GM18868 (cell line): ENCODE measurements around the gene SFXN5.

Experiments used
- ATAC-seq: cut with Tn5 transposase; IDR thresholded peaks from one replicate; pipeline ENCODE4 v1.9.1; 2021; ENCODE audit warnings: mild to moderate bottlenecking, moderate library complexity; ENCODE audit not compliant: unreplicated experiment

SFXN5 gene

DNA sequence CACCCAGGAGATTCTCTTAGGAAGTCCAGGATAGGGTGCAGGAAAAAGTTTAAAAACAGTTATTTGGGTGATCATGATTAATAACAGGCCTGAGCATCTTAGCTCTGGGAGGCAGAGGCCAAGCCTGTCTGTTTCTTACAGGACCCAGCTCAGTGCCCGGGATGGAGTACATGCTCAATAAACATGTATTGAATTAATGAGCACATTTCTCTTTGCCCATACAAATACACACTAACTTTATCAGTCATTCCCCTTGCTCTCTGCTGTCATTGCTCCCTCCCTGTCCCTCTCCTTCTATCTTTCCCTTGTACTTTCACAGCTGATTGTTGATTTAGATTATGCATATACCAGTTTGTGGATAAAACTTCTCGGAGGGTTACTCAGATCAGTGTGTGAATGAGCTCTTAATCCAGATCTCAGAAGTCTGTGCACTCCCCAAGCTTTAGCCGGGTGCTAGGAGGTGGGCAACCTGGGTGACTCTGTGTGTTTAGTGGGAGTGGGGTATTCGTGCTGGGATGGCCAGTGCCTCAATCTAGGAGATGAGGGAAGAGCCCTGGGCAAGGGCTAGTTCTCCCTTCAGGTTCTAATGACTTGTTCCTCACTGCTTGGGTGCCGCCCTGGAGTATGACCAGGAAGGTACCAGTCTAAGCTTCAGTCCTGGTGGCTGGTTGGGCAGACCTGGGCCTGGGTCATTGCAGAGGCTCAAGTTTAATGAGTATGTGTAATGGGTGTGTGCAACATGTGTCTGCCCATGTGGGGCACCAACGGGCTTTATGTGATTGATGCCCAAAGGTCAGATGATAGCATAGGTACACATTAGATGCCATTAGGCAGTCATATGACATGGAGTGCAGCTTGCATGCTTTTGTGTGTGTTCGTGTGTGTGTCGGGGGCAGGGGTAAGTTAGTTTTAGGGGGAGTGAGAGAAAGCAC lies 143.6 kb downstream of the SFXN5 start:
- ATAC-seq, result no peak

DNA sequence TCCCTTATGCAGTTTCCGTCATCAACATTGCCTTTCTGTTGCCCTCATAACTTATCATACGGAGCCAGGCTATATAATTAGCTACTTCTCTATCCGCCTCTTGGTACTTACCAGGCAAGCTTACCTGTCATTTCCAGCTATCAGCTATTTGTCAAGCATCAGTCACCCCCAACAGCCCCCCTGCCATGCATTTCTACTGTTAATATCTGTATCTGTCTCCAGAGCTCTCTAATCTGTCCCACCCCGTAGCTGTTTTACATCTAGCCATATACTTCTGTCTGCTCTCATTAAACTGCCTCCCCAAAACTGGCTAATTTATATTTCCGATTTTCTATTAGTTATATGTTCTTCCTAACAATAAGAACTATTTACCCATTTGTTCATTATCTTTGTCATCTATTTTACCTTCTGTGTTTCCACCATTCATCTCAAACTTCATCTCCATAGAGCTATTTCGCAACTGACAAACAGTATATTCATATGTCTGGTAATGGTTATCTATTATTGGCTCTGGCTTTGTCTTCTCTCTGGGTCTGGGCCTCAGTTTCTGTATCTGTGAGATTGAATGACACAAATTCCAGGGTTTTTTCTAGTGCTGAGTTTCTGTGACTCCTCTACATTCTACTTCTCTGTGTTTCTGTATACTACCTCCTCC lies 144.6 kb downstream of the SFXN5 start:
- no peak for ATAC-seq

DNA sequence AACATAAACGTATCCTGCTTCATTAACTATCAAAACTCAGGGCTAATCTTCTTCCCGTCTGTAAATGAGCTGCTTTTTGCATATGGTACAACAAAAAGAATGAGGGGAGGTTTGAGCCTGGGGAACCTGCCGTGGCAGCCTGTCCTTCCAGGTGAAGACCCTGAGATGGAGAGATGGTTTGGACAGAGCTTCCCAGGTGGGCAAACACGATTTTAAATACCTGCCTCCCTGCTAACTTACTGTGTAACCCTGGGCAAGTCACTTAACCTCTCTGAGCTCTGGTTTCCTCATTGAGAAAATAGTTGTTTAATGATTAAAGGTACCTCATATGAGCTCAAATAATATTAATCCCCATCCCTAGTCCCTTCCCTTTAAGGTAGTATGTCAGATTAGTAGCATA lies 145.1 kb downstream of the SFXN5 start:
- ATAC-seq, result no peak

DNA sequence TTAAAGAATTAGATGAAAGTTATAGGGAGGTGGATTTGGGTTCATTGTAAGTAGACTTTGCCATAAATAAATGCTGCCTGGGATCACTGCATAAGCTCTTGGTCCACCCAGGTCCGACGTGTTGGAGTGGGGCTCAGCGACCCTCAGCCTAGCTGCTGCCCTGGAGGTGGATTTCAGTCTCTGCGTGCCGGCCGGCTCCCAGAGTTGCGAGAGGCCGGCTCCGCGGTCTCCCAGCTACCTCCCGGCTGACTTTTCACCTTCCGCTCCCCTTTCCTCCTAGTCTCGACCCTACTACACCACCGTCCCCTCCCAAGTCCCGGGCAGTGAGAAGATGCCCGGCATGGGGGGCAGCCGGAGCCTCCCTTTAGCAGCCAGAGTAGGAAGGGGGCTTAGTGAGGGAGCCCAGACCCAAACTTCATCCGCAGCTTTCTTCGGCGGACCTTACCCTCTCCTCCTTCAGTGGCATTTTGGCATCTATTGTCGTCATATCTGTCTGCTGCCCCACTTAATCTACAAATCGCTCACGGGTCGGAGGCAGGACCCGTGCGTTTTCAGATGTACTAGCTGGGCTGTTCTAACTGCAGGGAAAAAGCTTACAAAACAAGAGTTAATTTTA lies 146.1 kb downstream of the SFXN5 start:
- ATAC-seq, result no peak

DNA sequence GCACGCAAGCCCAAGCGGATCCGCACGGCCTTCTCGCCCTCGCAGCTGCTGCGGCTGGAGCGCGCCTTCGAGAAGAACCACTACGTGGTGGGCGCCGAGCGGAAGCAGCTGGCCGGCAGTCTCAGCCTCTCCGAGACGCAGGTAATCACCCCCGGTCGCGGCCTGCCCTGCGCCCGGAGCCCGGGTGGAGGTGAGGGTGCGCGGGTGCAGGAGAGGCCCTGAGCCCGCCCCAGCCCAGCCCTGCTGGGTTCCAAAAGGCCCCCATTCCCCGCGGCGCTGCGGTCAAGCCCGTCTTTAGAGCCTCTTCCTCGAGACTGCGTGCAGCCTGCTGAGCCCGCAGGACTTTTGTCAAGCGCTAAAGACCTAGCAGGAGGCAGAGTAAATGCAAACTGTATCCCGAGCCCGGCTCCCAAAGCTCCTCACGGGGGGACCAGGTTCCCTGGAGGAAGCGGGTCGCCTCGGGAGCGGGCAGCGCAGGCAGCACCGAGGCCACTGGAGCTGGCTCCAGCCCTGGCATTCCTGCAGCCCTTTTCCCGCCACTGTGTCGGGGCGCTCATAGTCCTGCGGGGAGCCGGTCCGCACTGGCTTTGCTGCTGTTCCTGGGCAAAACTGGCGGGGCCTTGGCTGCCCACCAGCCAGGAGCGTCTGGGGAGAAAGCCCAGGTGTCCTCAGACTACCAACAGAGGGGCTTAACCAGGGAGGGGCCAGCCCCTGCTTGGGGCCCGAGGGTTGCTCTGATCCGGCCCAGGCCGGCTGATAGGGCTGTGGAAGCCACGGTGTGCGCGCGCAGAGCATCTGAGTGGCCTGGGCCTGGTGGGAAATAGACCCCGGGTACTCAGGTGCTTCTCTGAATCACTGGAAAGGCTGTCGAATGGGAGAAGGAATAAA lies 146.9 kb downstream of the SFXN5 start:
- ATAC-seq, result no peak

DNA sequence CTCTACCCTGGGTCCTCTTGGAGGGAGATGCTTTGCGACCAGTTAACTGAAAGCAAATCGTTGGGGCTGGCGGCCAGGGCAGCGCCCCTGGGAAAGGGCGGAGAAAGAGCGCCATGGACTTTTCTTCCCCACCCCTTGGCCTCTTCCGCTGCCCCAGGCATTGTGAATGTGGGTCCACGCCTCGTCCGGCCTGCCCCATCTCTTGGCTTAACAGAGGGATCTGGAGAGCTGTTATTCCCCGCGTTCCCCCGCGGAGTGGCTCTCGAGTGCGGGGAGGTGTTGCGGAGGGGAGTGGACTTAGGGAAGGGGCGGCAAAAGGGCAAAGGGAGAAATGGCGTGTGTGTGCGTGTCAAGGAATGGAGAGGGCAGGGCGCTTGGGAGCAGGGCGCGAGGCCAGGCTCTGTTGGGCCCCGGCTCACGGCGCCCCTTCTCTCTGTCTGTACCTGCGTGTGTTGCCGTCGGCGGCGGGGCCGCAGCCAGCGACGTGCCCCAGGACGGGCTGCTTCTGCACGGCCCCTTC lies 147.6 kb downstream of the SFXN5 start:
- ATAC-seq, result no peak

DNA sequence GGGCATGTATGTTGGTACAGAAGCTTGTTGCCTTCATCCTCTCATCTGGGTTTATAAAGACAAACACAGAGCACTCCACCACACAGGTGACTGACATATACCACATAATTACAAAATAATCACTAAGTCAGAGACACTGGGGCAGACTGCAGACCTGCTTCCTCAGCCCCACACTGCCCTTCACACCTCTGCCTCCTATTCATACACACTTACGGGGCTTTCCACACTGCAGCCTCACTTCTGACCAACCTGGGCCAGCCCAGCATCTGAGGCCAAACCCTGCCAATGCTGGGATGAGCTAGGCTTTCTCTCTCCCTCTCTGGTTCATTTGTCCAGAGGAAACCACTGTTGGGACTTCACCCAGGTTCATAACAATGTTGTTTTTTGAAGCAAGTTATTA lies 149.7 kb downstream of the SFXN5 start:
- no peak for ATAC-seq

DNA sequence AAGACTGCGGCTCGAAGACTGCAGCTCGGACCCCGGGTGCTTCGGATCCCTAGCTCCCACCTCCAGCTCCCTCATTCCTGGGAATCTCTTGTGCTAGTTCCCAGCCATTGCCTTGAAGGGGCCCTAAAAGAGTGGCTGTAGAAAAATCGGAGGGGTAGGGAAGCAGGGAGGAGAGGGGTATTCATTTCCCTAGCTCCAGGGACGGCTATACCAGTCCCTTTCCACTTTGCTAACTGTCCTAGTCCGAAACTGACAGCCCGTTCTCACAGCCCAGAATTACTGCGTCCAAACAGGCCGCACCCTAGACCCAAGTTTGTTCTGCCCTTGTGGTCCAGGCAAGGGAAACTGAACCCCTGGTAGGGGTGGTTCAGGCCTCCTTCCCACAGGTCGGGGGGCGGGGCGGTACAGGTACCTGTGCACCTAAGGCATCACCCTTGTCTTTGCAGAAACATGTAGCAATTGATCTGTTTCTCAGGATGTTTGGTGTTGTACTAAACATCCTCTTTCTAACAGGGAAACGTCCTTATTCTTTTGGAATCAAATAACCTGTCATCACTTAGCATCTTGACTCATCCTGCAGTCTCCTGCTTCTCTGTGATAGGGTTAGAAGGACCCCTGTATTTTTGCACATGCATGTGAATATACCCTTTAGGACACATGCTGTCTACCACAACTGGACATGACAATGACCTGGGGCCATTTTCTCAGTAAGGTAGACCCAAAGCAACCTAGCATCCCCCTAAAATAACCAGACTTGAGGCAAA lies 150.2 kb downstream of the SFXN5 start:
- no peak for ATAC-seq

DNA sequence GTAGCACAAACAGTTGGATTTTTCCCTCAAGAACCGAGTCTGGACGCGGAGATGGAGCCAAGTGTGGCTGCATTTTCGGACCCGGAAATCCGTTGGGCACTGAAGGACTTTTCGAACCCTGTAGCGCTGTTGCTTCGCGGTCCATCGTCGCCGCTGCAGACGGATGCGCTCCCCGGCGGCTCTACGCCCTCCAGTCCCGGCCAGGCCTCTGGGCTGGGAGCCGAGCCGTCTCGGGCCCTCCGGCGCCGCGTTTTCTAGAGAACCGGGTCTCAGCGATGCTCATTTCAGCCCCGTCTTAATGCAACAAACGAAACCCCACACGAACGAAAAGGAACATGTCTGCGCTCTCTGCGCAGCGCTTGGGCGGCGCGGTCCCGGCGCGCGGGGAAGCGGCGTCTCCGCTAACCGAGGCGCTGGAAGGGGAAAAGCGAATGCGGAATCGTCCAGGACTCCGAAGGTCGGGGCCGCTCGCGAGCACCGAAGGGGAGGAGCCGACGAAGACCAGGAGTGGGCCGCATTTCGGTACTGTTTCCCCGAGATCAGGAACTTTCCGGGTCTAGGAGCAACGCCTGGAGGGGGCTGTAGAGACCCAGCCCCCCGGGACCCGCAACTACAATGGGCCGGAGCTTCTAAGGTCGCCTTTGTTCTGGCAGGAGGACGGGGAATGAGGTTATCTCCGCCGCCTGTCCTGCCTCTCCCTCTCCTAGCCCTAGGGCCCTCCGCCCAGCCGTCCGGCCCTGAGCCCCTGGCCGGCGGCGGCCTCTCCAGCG lies 151.0 kb downstream of the SFXN5 start:
- ATAC-seq, result no peak

DNA sequence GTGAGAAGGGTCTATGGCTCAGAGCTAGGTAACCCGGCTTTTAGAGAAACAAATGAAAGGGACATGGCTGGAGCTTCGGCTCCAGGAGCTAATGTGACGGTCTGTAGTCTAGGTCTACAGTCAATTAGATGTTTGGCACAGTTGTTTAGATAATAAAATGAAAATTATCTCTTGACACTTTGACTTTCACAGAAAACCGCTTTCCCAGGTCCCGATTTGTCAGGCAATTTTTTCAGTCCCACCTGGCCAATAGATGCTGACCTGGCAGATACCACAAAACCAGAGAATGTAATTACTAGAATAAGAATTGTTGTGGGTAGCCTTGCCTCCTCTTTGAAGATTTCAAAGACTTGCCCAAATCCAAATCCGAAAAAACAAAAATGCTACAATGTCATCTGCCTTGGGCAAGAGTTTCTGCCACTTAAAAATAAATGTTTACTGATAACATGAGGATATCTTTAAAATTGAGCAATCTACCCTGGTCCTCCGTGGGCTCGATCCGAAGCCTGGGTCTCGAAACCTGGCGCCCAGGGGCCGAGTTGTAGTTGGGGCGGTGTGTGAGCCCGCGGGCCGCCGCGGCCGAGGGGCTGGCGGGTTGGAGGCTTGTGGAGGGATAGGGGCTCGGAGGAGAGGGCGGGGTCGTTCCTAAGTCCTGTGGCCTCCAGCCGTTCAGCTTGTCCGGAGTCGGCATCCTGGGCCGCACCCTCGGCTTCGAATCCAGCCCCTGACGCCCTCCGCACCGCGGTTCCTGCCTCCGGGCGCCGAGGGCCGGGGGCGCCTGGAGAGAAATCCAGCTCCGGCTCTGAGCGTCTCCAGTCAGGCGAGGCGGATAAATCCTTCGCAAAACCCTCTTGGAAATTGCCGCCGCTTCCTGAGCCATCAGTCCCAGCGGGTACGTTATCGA lies 151.8 kb downstream of the SFXN5 start:
- no peak for ATAC-seq

DNA sequence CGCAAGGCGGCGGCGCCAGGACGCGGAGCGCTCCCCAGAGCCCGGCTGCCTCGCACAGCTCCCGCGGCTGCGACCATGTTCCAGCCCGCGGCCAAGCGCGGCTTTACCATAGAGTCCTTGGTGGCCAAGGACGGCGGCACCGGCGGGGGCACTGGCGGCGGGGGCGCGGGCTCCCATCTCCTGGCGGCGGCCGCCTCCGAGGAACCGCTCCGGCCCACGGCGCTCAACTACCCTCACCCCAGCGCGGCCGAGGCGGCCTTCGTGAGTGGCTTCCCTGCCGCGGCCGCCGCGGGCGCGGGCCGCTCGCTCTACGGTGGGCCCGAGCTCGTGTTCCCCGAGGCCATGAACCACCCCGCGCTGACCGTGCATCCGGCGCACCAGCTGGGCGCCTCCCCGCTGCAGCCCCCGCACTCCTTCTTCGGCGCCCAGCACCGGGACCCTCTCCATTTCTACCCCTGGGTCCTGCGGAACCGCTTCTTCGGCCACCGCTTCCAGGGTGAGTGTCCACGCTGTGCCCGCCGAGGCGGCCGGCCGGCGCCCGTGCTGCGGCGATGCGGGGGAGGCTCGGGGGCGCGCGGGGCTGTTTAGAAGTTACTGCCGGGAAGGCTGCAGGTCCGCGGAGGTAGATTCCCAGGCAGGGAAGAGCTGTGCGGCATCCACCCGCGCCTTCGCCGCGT lies 153.5 kb downstream of the SFXN5 start:
- ATAC-seq, result no peak

DNA sequence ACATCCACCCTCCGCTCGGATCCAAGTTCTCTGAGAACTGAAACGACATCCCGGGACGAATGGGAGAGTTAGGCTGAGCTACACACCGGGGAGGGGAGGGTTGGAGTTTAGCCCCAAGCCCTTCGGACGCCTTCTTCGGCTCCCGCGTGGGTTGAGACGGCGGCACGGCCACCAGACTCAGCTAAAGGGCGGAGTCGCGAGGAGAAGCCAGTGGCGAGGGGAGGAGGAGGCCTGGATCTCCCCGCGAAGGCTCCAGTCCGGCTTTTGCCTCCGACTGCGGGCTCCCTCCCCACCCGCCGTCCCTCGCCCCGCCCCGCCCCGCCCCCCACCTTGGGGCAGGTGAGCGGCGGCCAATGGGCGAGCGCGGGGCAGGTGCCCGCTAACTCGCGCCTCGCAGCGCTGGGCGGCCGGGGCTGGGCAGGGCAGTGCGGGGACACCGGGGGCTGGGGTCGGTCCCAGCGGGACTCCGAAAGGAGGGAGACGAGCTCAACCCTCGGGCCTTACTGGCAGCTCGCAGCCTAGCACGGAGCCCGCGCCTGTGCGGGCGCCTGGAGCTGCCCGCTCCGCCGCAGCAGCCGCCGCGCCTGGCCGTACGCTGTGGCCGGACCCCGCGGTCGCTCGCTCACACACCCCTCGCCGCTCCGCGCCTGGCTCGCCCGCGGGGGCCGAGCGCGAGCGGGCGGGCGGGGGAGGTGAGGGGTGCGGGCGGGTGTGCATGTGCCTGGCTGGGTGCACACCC lies 154.2 kb downstream of the SFXN5 start, which contains the start of gene EMX1:
EMX1 (plus strand) TSS at position 382 of the 739 bp plus-strand sequence; CDS start at position 716, 334 bp downstream.
- peak; percentile 47 for ATAC-seq

DNA sequence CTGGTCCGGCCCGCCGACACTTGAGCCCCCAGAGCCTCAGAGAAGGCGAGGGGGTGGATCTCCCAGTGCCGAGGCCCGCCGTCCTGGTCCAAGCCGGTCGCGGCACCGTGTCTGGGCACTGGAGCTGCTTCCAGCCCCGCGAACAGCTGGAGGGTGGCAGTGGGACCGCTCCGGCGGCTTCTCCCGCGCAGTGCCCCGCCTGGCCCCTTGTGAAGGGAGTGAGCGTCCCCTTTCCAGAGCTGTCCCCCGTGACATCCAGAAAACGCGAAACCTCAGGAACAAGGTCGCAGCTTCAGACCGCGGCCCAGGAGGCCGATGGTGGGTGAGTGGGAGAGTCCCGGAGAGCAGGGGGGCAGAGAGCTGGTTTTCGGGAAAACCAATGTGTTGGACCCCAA lies 154.8 kb downstream of the SFXN5 start:
- peak; percentile 0 for ATAC-seq

DNA sequence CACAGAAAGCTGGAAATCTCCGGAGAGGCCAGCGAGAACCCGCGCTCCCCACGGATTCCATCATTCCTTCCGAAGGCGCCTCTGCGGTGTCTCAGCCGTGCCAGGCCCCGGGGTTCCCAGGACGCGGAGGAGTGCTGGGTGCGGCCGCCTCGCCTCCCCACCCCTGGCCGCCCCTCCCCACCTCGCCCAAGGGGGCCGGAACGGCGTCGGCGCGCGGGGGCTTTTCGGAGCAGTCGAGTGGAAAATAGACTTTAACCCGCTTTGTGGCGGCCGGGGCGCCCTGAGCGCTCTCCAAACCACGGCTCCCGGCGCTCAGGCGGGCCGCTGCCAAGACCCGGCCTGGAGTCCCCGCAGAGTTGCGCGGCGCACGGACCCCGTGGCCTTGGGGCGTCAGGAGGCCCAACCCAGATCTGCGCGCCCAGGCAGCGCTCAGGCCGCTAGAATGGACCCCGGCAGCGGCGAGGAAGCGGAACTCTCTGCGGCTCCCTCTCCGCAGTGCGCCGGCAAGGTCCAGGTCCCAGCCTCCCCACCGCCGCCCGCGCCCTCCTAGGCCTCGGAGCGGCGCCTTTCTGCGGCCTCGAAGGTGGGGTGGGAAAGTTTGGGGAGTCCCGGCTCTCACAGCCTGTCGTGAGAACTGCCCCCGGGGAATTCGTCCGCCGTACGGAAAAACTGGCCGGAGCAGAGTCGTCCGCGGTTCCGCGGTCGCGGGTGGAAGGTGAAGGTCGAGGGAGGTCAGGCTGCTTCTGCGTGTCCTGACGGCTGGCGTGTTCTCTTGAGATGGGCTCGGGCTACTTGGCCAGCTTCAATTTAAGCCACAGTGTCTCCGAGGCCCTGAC lies 155.4 kb downstream of the SFXN5 start:
- ATAC-seq, result peak; percentile 68

DNA sequence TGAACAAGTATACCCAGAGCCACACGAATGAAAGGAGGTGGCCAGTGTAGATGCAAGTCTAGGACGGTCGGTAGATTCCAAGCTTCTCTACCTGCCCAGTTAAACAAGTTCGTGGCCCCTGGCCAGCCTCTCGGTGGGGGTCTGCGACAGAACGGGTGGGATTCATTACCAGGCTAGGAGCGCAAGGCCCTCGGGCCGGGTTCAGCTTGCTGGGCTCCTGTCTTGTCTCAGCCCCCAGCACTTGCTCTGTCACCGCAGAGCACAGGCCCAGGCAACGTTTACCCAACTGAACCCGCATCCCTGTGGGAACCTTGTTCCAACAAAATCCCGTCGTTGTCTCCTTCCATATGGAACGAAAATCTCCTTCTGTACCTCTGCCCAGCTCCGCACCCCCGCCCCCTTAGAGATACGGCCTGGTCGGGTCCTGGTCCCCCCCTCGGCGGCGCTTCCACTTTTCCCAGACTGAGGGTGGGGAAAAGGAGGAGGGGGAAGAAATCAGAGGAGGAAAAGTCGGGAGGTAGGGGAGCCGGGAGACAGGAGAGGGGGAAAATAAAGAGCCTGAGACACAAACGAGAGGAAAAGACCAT lies 156.1 kb downstream of the SFXN5 start:
- ATAC-seq, result no peak
